H54 (cell line): Measurements from ENCODE around the gene IGSF21.

Experiments used
- DNase-seq: peaks from one replicate; pipeline ENCODE4 v3.0.0; 2011; ENCODE audit warnings: low spot score, mixed read lengths; ENCODE audit not compliant: insufficient read length
- FAIRE-seq: peaks from 3 replicates; lab custom pipeline; 2011; peaks lifted over from hg19 to GRCh38; lab: Jason Lieb, UNC
- POLR2A ChIP-seq: IDR thresholded peaks from 2 replicates; pipeline ENCODE4 v1.6.1; 2011; ENCODE audit warnings: low read depth, mild to moderate bottlenecking, low read length

IGSF21 gene

DNA sequence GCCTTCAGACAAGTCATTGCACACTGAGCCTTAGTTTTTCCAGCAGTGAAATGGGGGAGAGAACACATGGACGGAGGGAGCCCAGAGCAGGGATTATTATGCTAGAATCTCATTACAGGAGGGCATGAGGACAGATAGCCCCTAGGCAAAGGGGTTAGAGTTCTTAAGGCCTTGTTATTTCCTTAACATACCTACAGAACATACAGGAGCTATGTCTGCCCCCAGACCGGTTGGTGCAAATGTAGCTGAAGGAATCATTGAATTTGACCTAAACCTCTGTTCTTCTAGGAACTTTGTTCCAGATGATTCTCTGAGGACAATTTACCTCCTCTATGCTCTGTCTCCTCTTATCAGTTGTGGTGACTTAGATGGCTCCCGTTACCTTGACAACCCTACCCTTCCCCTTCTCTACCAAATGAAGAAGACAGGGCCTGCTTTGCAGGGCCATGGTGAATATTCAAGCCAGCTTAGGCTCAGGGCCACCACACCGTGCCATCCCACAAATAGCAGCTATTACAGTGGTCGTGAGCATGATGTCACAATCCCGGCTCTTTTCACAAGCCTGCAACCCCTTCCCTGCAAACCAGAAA lies 156.9 kb downstream of the IGSF21 start:
- no peak for TF ChIP-seq POLR2A
- FAIRE-seq (no peak), DNase-seq (no peak)

DNA sequence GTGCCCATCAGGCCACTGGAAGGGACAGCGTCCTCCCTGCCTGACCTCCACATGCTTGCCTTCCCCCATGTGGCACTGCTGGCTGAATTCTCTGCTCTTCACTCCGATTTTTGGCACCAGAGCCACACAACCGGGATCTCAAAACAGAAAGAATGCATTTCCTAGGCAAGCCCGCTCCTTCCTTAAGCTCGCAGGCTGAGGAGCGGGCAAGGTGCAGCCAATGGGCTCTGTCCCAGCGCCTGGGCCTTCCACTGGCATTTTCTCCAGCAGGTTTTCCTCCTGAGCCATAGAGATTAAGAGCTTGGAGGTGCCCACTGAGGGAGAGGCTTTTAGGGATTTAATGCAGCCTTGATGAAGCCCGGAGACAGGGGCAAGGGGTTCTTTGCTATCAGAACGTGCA lies 158.0 kb downstream of the IGSF21 start:
- no peak for DNase-seq
- TF ChIP-seq POLR2A = no peak
- FAIRE-seq = no peak

DNA sequence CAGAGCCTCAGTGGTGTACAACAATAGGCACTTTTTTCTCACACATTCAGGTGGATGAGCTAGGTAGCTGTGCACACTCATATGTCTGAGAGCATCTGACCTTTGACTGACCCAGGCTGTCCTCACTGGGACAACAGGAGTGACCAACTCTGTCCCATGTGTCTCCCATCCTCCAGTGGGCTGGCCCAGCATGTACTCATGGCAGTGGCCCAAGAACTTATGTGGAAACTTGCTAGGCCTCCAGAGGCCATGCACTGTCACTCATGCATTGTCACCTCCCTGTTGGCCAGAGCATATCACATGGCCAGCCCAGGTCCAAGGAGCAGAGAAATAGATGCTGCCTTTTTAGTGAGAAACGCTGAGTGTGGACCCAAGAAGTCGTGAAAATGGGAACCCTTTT lies 158.8 kb downstream of the IGSF21 start:
- FAIRE-seq (no peak), DNase-seq (no peak)
- TF ChIP-seq POLR2A = no peak

DNA sequence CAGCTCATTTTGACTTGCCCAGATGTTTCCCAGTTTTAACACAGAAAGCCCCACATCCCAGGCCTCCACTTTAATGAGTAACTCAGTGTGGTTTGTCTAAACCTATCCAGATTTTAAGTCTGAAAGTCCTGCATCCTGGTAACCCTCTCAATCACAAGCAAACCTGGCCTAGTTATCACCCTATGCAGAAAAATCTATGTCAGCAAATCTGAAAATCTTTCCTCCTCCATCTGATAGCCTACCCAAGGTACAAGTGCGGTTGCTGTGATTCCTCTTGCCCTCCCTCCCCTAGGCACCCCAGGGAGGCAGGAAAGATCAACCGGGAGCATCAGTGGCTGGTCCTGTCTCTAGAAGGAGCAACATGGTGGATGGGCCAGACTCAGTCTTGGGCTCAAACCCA lies 163.7 kb downstream of the IGSF21 start:
- no peak for TF ChIP-seq POLR2A
- no peak for DNase-seq
- FAIRE-seq = no peak

DNA sequence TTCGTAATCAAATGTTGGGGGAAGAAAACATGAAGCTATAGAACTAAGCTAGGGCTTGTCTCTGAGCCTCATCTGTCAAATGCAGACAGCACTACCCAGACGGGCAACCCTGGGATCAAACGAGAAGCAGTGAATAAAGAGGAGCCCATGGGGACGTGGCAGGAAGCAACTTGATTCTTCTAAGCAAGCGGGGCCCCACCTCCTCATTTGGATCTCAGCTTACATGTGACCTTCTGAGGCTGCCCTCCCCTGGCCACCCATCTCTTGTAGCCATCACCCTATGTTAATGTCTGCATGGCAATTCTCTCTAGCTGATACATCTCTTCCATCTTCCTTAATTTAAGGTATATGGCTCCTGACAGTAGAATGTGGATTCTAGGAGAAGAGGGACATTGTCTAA lies 171.3 kb downstream of the IGSF21 start:
- no peak for TF ChIP-seq POLR2A
- DNase-seq (no peak), FAIRE-seq (no peak)

DNA sequence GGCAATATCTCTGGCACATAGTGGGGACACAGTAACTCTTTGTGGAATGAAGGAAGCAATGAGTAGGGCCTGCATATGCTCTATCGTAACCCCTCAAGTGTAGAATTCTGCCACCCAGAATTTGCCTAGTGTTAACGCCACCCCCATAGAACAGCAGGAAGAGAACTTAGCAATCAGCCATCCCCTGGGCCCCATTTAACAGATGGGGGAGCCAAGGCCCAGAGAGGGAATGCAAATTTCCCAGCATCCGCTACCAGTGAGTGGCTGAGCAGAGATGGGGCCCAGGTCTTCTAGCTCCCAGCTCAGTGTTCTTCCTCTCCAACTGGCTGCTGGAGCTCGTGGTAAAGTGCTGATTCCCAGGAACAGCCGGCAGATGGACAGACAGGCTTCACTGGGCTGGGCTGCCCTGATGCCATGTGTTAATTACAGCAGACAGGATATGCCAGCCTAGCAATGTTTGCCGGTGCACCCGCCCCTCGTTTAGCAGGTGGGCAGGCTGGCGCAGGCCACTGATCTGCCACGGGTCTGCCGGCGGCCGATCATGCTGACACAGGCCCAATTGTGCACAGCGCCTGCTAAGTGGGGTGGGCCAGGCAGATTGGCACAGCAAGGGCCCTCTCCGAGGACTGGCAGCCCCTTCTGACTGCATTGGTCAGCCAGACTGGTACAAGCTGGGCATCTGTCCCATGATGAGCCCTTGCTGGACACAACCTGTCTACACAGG lies 171.9 kb downstream of the IGSF21 start:
- FAIRE-seq (no peak), DNase-seq (no peak)
- TF ChIP-seq POLR2A = no peak

DNA sequence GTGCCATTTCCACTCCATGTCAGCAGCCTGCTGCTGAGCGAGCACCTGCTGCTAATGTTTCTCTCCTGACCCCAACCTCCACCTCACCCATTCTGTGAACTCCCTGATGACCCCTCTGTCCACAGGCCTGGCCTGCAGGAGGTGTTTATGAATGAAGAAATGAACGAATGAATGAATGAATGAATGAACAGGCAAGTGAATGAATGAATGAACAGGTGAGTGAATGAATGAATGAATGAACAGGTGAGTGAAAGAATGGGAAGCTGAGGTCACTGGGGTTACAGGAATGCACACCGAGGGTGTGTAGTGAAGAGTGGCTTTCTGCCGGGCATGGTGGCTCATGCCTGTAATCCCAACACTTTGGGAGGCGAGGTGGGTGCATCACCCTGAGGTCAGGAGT lies 173.4 kb downstream of the IGSF21 start:
- no peak for FAIRE-seq
- no peak for TF ChIP-seq POLR2A

DNA sequence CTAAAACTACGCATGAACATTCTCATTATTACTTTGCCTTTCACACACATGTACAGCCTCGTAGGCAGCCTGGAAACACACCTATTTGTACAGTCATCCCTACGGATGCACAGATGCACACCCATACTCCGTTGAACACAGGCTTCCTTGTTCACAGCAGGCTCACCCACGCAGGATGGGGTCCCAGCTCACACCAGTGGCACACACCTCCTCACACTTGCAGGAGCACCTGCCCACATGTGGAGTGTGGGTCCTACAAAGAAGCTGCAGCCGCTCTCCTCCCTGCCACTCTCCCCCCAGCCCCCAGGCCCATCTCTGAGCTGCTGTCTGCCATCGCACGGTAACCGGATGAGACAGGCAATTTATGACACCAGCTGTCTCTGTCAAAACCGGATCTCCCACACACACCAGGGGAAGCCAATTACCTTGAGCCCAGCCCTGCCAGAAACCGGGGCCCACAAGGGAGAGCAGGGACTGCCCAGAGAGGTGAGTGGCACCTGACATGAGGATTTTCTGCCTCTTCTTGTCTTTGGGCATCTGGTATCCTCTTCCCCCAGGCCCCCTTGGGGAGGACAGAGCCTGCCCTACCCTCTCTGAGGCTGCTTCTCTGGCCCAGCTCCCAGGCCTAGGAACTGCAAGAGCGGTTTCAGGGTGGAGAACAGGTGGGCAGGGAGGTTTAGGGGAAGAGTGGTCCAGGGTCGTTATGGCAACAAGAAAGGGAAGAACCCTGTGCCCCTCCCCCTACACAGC lies 175.4 kb downstream of the IGSF21 start:
- FAIRE-seq (no peak), DNase-seq (no peak)
- TF ChIP-seq POLR2A = no peak

More for the DNA sequence above, 173.4 kb downstream of the IGSF21 start:
- DNase-seq = no peak

DNA sequence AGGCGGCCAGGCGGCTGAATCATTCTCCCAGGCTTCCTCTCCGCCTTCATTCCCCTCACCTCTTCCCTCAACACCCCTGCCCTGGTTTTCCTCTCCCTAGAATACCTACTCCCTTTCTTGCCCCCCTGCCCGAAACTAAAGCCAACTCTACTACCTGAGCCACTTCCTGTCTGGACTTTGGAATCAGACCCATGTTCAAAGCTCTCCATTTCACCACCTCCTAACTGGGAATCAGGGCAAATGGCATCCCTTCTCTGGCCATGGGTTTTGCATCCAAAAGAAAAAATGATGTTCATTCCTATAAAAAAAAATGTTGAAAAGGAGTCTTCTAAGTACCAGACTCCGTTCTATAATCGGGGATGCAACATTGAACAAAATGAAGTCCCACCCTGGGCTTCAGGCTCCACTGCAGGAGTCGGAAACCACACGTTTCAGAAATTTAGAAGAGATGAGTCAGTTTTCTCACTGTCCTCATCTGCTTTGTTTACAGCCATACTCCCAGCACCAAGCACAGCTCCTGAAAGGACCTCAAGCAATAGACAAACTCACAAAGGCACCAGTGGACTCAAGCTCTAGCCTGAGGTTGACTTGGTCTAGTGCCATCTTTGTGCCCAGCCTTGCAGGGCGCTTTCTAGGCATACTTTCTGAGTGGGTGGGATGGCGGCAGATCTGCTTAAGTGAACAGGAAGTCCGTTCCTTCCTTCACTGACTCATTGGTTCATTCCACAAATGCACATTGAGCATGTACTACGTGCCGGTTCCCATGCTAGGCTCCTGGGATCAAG lies 176.2 kb downstream of the IGSF21 start:
- TF ChIP-seq POLR2A = no peak
- FAIRE-seq (no peak), DNase-seq (no peak)

DNA sequence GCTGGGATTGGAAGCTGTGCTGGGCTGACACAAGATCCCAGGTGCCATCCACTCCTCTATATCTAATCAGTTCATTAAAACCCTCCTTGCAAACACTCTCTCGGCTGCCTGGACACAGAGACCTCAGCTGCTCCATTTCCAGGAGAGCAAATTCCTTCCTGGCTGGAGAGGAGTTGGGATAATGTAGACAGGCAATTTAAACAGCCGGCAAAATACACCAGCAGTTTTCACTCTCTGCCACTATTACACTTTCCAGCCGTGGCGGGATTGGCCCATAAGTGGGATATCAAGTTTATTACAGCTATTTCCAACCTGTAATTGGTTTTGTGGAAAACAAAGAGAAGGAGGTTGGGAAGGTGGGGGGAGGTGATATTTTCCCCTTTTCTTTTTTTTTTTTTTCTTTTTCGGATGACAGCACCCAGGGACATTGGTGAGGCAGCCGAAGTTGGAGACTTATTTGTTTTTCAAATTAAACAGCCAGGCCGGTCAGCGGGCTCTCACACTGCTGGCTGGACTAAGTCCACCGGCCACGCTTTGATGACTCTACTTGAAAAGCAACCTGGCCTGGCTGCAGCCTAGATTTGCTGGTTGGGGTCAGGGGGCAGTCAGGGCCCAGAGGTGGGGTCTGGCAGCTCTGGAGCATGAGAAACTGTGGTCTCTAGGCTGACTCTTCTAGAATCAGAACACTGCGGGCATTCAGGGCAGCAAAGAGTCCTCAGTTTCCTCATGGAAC lies 177.4 kb downstream of the IGSF21 start:
- FAIRE-seq (no peak), DNase-seq (no peak)
- TF ChIP-seq POLR2A = no peak

DNA sequence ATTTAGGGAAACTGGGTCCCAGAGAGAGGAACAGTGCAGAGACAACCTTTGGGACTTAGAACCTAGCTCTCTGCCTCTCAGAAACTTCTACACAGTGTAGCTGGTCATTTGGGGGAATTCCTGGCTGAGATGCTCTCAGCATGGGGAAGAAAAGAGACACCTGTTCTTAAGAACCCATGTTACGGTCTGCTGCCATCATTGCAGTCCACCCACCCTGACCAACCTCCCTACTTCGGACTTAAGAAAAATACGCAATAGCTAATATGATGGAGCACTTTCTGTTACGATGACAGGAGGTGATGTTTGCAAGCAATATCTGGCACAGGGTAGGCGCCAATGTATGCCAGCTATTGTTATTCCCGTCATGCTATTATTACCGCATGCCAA lies 177.9 kb downstream of the IGSF21 start:
- TF ChIP-seq POLR2A = no peak
- FAIRE-seq (no peak), DNase-seq (no peak)

DNA sequence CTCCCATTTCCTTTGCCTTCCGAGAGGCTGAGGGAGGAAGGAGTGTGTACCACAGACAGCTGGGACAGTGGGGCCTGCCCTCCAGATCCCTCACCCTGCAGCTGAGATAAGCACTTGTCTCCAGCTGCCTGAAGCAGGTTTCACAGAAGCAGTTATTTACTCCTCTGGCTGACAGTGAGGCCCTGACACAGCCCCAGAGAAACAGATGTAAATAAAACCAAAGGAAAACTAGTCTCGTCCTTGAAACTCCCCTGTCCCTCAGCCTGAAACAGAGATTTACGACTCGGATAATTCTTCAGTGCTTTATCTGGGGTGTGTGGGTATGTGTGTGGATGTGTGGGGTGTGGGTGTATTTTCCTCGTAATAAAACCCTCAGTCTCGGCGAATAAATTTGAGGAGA lies 181.1 kb downstream of the IGSF21 start:
- DNase-seq (no peak), FAIRE-seq (no peak)
- no peak for TF ChIP-seq POLR2A

DNA sequence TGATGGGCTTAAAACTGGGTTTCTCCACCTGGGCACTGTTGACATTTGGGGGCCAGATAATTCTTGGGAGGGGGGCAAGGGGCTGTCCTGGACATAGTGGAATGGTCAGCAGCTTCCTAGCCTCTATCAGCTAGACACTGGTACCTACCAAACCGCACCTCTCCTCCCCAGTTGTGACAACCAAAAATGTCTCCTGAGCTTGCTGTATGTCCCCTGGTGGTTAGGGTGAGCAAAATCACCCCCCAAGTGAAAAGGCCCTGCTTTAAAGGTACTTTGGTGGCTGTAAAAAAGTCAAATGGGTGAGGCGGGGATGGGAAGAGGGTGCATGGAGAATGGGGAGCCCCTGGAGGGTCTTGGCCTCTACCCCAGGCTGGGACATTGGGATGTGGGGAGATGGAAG lies 182.0 kb downstream of the IGSF21 start:
- no peak for TF ChIP-seq POLR2A
- DNase-seq (no peak), FAIRE-seq (no peak)
